SK-N-SH (cell line): ENCODE results near the gene RILP. TPM values are rescaled to one million over a fixed set of nuclear protein-coding genes. Genes with fewer than 3 reads are reported as not detected.

Source experiments
- CTCF ChIA-PET: fragments of 300-600, 350-600 bp; formaldehyde crosslinking; extraction: SDS; loops from one replicate; lab custom pipeline; 2021; lab: Yijun Ruan, JAX
- POLR2A ChIA-PET: fragments of 350-600 bp; sonication (Branson Sonifier 250); formaldehyde crosslinking; extraction: SDS; loops from one replicate; lab custom pipeline; 2020; ENCODE audit warnings: antibody characterized with exemption, inconsistent platforms; lab: Yijun Ruan, JAX
- DNase-seq: peaks from one replicate; pipeline ENCODE4 v3.0.0; 2012
- H2AFZ ChIP-seq: fragments of 200-600 bp; sonication (generic); 2 replicates; pipeline ENCODE4 v1.8.1; 2016; ENCODE audit warnings: antibody characterized with exemption, mild to moderate bottlenecking, low read depth
- H3F3A ChIP-seq: fragments of 200-600 bp; sonication (generic); replicated peaks from 2 replicates; pipeline ENCODE3; 2016; ENCODE audit warnings: antibody characterized with exemption, mild to moderate bottlenecking; ENCODE audit not compliant: insufficient read depth
- H3K27ac ChIP-seq, 2 experiments: fragments of 200-500 bp in 1 of 2; fragments of 200-600 bp in 1 of 2; sonication (Bioruptor generic) in 1 of 2; sonication (generic), shearing (Covaris generic) in 1 of 2; 2 replicates each; pipeline versions ENCODE4 v1.5.1 to v1.6.1; 2014 to 2016; ENCODE audit warnings: low read depth in 2 of 2, inconsistent platforms in 1 of 2, low read length in 1 of 2, mild to moderate bottlenecking in 1 of 2, mixed read lengths in 1 of 2
- H3K27me3 ChIP-seq: fragments of 200-600 bp; sonication (generic), shearing (Covaris generic); 2 replicates; pipeline ENCODE4 v1.6.1; 2016; ENCODE audit warnings: mixed run types; ENCODE audit not compliant: insufficient read depth
- H3K36me3 ChIP-seq, 2 experiments: fragments of 200-500 bp in 1 of 2; fragments of 200-600 bp in 1 of 2; sonication (Bioruptor generic) in 1 of 2; sonication (generic) in 1 of 2; replicated peaks in 1 of 2; 2 replicates each; pipeline versions ENCODE3 to v1.5.1; 2014 to 2016; ENCODE audit warnings: low read length in 1 of 2, mild to moderate bottlenecking in 1 of 2; ENCODE audit not compliant: insufficient read depth in 2 of 2, control insufficient read depth in 1 of 2
- H3K4me1 ChIP-seq, 2 experiments: fragments of 200-500 bp in 1 of 2; fragments of 200-600 bp in 1 of 2; sonication (Bioruptor generic) in 1 of 2; sonication (generic), shearing (Covaris generic) in 1 of 2; 2 replicates each; pipeline versions ENCODE4 v1.5.1 to v1.6.1; 2014 to 2016; ENCODE audit warnings: low read depth in 1 of 2, low read length in 1 of 2, mixed run types in 1 of 2; ENCODE audit not compliant: insufficient read depth in 2 of 2, control insufficient read depth in 1 of 2
- H3K4me2 ChIP-seq: fragments of 200-600 bp; sonication (generic), shearing (Covaris generic); 2 replicates; pipeline ENCODE4 v1.6.1; 2017; ENCODE audit warnings: mixed run types
- H3K4me3 ChIP-seq, 2 experiments: fragments of 200-500 bp in 1 of 2; fragments of 200-600 bp in 1 of 2; sonication (Bioruptor generic) in 1 of 2; sonication (generic), shearing (Covaris generic) in 1 of 2; 2 replicates each; pipeline versions ENCODE4 v1.5.1 to v1.8.1; 2014 to 2016; ENCODE audit warnings: low read depth in 2 of 2, inconsistent platforms in 1 of 2, low read length in 1 of 2, mild to moderate bottlenecking in 1 of 2, mixed read lengths in 1 of 2, moderate library complexity in 1 of 2
- H3K79me2 ChIP-seq: fragments of 200-600 bp; sonication (generic); 2 replicates; pipeline ENCODE4 v1.8.1; 2017; ENCODE audit warnings: mild to moderate bottlenecking; ENCODE audit not compliant: insufficient read depth
- H3K9ac ChIP-seq: fragments of 200-600 bp; sonication (generic); 2 replicates; pipeline ENCODE4 v1.6.1; 2017; ENCODE audit warnings: mixed run types
- H3K9me2 ChIP-seq: fragments of 200-600 bp; sonication (generic); 2 replicates; pipeline ENCODE4 v1.6.1; 2017; ENCODE audit warnings: mixed run types
- H3K9me3 ChIP-seq: fragments of 200-600 bp; sonication (generic); 2 replicates; pipeline ENCODE4 v1.6.1; 2017; ENCODE audit warnings: mixed run types, mild to moderate bottlenecking, moderate library complexity
- H4K20me1 ChIP-seq: fragments of 200-600 bp; sonication (generic); 2 replicates; pipeline ENCODE4 v1.6.1; 2017; ENCODE audit warnings: mild to moderate bottlenecking, mixed run types; ENCODE audit not compliant: insufficient read depth
- CHD2 ChIP-seq: fragments of 150-350 bp; IDR thresholded peaks from 2 replicates; pipeline ENCODE4 v1.6.1; 2018; ENCODE audit warnings: low read length; ENCODE audit not compliant: partially characterized antibody
- FOXM1 ChIP-seq: IDR thresholded peaks from 2 replicates; pipeline ENCODE4 v1.4.0; 2012; ENCODE audit warnings: low read depth, mild to moderate bottlenecking
- RAD21 ChIP-seq: IDR thresholded peaks from 2 replicates; pipeline ENCODE4 v1.6.1; 2012; ENCODE audit warnings: mild to moderate bottlenecking, low read length
- RFX5 ChIP-seq: IDR thresholded peaks from 2 replicates; pipeline ENCODE4 v1.6.1; 2012; ENCODE audit warnings: mild to moderate bottlenecking, improper control_type of control experiment, low read length
- TAF1 ChIP-seq: IDR thresholded peaks from 2 replicates; pipeline ENCODE4 v1.6.1; 2012; ENCODE audit warnings: low read depth, mild to moderate bottlenecking, low read length, moderate library complexity, borderline replicate concordance
- WGBS: methylation state at CpG from one replicate; pipeline ENCODE4 v1.1.6; 2017; ENCODE audit warnings: low lambda C conversion rate; 5-methylcytosine and 5-hydroxymethylcytosine counted together
- polyA plus RNA-seq, 3 experiments: library from polyadenylated mRNA; depleted of rRNA; stranded (reverse); fragments of >200 nt; gene quantifications; 2 replicates each; pipeline ENCODE4 v1.2.3, GENCODE V29; 2012
- TF ChIP-seq, protein P1 (sequence below): fragments of 150-350 bp; IDR thresholded peaks from 2 replicates; pipeline ENCODE4 v1.6.1; 2017; ENCODE audit warnings: antibody characterized with exemption, low read length, low read depth, borderline replicate concordance
- TF ChIP-seq, protein P2 (sequence below): fragments of 150-350 bp; IDR thresholded peaks from 2 replicates; pipeline ENCODE4 v1.6.1; 2016; ENCODE audit warnings: mild to moderate bottlenecking, low read depth, low read length

Gene RILP
- polyA plus RNA-seq, 1 of the 3 experiments (the other 2 are of a cell fraction): 3.8 TPM

DNA sequence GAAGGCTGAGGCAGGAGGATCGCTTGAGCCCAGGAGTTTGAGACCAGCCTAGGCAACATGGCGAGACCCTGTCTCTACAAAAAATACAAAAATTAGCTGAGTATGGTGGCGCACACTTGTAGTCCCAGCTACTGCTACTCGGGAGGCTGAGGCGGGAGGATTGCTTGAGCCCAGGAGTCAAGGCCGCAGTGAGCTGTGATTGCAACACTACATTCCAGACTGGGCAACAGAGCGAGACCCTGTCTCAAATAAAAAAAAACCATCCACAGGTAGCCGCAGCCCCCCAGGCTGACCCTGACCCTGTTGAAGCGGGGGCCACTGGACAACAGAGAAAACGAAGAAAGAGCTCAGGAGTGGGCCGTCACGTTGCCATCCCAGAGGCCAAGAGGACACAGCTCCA is 25.0 kb downstream of the RILP start:
- ChIA-PET POLR2A (no interaction called here), CTCF (interaction anchor here (1.0 to 2.1 kb wide), 4 partner anchors 8 to 50 kb away, joined by 3 to 11 read pairs (median 4); partner anchors contain the start of gene RILP)
- Histone ChIP-seq H3K9me2 (no peaks in the 10 kb centered on the region), H3K27me3 (no peaks in the 10 kb centered on the region), H3K9me3 (no peaks in the 10 kb centered on the region), H4K20me1 (no peaks in the 10 kb centered on the region), H3K4me1 (peaks cover 2 to 11% of the 10 kb centered on the region in 2 experiments; a peak in 2 of 4 replicates), H3K79me2 (no peaks in the 10 kb centered on the region), H3K9ac (no peak overlapping the region), H3F3A (no peaks in the 10 kb centered on the region), H3K4me3 (no peak overlapping the region), H2AFZ (no peak overlapping the region)
- 86% methylated on average over 12 of the region's 12 CpGs for WGBS
- DNase-seq: no peak
- TF ChIP-seq CHD2: no peak
- no peak for TF ChIP-seq FOXM1
- TF ChIP-seq RAD21: no peak
- no peak for TF ChIP-seq RFX5
- TF ChIP-seq, protein P1, sequence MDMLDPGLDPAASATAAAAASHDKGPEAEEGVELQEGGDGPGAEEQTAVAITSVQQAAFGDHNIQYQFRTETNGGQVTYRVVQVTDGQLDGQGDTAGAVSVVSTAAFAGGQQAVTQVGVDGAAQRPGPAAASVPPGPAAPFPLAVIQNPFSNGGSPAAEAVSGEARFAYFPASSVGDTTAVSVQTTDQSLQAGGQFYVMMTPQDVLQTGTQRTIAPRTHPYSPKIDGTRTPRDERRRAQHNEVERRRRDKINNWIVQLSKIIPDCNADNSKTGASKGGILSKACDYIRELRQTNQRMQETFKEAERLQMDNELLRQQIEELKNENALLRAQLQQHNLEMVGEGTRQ: no peak
- TF ChIP-seq, all 33 proteins: peak for 0
- Histone ChIP-seq H3K36me3 (no peaks in the 10 kb centered on the region), H3K4me2 (no peak overlapping the region), H3K27ac (no peak overlapping the region)

DNA sequence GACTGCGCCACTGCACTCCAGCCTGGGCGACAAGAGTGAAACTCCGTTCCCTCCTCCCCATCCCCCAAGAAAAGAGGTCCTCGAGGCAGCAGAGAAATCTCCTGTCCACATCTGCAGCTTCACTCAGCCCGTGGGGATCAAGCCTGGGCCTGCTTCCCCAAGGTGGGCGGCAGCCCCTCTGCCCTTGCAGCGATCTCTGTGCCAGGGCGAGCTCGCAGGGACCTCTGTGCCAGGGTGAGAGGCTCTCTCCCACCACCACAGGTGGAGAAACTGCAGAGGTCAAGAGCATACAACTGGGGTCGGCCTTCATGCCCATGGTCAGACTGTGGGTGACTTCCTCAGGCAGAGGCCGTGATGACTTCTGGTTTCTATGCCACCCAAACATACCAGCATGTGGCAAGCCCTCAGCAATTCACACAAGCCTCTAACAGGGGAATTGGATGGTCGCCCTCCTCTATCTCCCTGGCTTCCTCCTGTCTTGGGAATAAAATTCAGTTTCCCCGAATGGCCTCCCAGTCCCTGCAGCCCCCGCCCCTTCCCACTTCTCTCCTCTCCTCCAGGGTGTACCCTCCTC is 26.5 kb downstream of the RILP start:
- DNase-seq: no peak
- Histone ChIP-seq H3K79me2 (no peaks in the 10 kb centered on the region), H3K4me2 (no peak overlapping the region), H3K4me3 (no peak overlapping the region), H3K9me2 (no peaks in the 10 kb centered on the region), H4K20me1 (no peaks in the 10 kb centered on the region), H3K4me1 (peaks cover 0 to 8% of the 10 kb centered on the region in 2 experiments; a peak in 1 of 4 replicates), H3K27ac (no peak overlapping the region), H3K9ac (no peak overlapping the region), H2AFZ (no peak overlapping the region), H3K36me3 (no peaks in the 10 kb centered on the region), H3K27me3 (no peaks in the 10 kb centered on the region), H3K9me3 (no peaks in the 10 kb centered on the region), H3F3A (no peaks in the 10 kb centered on the region)
- ChIA-PET CTCF (interaction anchor here (2.9 kb wide), 1 partner anchor 49 kb away, joined by 14 read pairs; no protein-coding TSS in a partner anchor), POLR2A (no interaction called here)
- WGBS: 80% methylated on average over 7 of the region's 14 CpGs
- no peak for TF ChIP-seq RAD21
- TF ChIP-seq, protein P2, sequence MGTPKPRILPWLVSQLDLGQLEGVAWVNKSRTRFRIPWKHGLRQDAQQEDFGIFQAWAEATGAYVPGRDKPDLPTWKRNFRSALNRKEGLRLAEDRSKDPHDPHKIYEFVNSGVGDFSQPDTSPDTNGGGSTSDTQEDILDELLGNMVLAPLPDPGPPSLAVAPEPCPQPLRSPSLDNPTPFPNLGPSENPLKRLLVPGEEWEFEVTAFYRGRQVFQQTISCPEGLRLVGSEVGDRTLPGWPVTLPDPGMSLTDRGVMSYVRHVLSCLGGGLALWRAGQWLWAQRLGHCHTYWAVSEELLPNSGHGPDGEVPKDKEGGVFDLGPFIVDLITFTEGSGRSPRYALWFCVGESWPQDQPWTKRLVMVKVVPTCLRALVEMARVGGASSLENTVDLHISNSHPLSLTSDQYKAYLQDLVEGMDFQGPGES: no peak
- TF ChIP-seq TAF1: no peak
- TF ChIP-seq, all 33 proteins: peak for 0
